Measurements from ENCODE around the gene RNF13. TPM values are rescaled to one million over a fixed set of nuclear protein-coding genes. Genes with fewer than 3 reads are reported as not detected.

The RNF13 gene, protein sequence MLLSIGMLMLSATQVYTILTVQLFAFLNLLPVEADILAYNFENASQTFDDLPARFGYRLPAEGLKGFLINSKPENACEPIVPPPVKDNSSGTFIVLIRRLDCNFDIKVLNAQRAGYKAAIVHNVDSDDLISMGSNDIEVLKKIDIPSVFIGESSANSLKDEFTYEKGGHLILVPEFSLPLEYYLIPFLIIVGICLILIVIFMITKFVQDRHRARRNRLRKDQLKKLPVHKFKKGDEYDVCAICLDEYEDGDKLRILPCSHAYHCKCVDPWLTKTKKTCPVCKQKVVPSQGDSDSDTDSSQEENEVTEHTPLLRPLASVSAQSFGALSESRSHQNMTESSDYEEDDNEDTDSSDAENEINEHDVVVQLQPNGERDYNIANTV
- total RNA-seq = 21.4 and 36.5 TPM in 2 replicates

GRCh38 chr3:149812606-149813366 is at the start of gene RNF13:
Gene RNF13, plus strand, starts transcription at chr3:149813215. Its CDS starts 32,812 bp downstream, at chr3:149846027.

GRCh38 chr3:149792452-149793270 is 20.4 kb upstream of the RNF13 start, which contains the start of gene ANKUB1:
Gene ANKUB1, minus strand, starts transcription at chr3:149792554. Its CDS starts 188 bp downstream, at chr3:149792366.

GRCh38 chr3:149970716-149971402 is 157.8 kb downstream of the RNF13 start, which contains the start of gene PFN2:
Gene PFN2, minus strand, starts transcription at chr3:149970895. Its CDS starts 39 bp downstream, at chr3:149970856.

Other genes with a start within 250 kb of the RNF13 start
- gene WWTR1, start 155.2 kb upstream of the RNF13 start, total RNA-seq = 35.9 and 48.5 TPM in 2 replicates
- gene COMMD2, start 60.7 kb upstream of the RNF13 start, total RNA-seq = 15.9 and 22.0 TPM in 2 replicates
- gene ANKUB1, start 20.7 kb upstream of the RNF13 start, total RNA-seq = 1.7 and 2.0 TPM in 2 replicates
- gene PFN2, start 157.7 kb downstream of the RNF13 start, total RNA-seq = 109 TPM in 2 replicates